ENCODE data around the gene HDGFL3. TPM values are rescaled to one million over a fixed set of nuclear protein-coding genes. Genes with fewer than 3 reads are reported as not detected.

HDGFL3 gene
- total and polyA plus RNA-seq, 10 of the 15 experiments (the other 5 are each of a cell fraction or from before 2014, with no cell fraction given), result 5.6 to 40.6 (median 15.8) TPM

DNA sequence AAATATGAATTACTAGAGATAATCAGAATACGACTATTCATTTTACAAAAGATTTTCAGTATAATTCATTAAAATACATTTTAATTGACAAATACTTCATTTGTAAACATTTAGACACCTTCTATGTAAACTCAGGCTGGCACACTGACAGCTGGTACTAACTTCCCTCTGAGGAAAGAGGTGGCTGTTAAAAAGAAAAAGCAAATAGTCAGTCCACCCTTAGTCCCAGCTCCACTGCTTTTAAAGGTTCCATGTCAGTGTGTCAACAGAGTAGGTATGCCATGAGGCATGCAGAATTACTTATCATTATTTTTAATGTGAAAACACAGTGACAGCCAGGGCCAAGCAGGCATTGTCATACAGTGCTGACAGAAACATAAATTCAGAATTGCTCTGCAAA lies 84.1 kb downstream of the HDGFL3 start (continued):
- TF ChIP-seq, protein P1, sequence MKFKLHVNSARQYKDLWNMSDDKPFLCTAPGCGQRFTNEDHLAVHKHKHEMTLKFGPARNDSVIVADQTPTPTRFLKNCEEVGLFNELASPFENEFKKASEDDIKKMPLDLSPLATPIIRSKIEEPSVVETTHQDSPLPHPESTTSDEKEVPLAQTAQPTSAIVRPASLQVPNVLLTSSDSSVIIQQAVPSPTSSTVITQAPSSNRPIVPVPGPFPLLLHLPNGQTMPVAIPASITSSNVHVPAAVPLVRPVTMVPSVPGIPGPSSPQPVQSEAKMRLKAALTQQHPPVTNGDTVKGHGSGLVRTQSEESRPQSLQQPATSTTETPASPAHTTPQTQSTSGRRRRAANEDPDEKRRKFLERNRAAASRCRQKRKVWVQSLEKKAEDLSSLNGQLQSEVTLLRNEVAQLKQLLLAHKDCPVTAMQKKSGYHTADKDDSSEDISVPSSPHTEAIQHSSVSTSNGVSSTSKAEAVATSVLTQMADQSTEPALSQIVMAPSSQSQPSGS (IDR thresholded peaks at IDR 0.05; ENCODE audit: low read length), result no peak
- TF ChIP-seq HCFC1 (IDR thresholded peaks at IDR 0.05; ENCODE audit: low read length) (no peak), YBX1 (IDR thresholded peaks at IDR 0.05) (no peak), CBX5 (IDR thresholded peaks at IDR 0.05; ENCODE audit: low read depth) (no peak), TCF3 (IDR thresholded peaks at IDR 0.05; ENCODE audit: borderline replicate concordance, insufficient read depth, low read depth, low read length) (no peak)

GRCh38 chr15:83119968-83120581 lies 87.5 kb downstream of the HDGFL3 start:
- ChIA-PET POLR2A (interaction anchor here (0.5 kb wide), 1 partner anchor 546 kb away, joined by 3 read pairs; no protein-coding TSS in a partner anchor), SMC1A (ENCODE audit: uncharacterized antibody, unreplicated experiment) (no interaction called here), CTCF (no interaction called here), RAD21 (ENCODE audit: unreplicated experiment) (no interaction called here)
- Histone ChIP-seq H2AFZ (ENCODE audit: control insufficient read depth, low read depth, low read length) (no peak overlapping the region), H3K9ac (ENCODE audit: control insufficient read depth, insufficient read depth, low read length) (no peak overlapping the region), H3K4me3 (no peak overlapping the region), H3K36me3 (ENCODE audit: control insufficient read depth in 2 of 2, insufficient read depth in 2 of 2, low read length in 1 of 2) (no peaks in the 10 kb centered on the region), H3K9me3 (replicated peaks; ENCODE audit: control insufficient read depth, insufficient read depth, low read length) (no peaks in the 10 kb centered on the region), H3K4me2 (ENCODE audit: control insufficient read depth, insufficient read depth) (no peak overlapping the region), H3K79me2 (ENCODE audit: control insufficient read depth, insufficient read depth, low read length) (no peaks in the 10 kb centered on the region), H3K27ac (ENCODE audit: control insufficient read depth, insufficient read depth) (no peak overlapping the region), H4K20me1 (ENCODE audit: control insufficient read depth, insufficient read depth) (no peaks in the 10 kb centered on the region), H3K27me3 (replicated peaks in 1 of 2; ENCODE audit: control insufficient read depth in 2 of 2, insufficient read depth in 2 of 2, low read length in 1 of 2) (no peaks in the 10 kb centered on the region), H3K4me1 (ENCODE audit: control insufficient read depth, insufficient read depth, low read length) (peaks cover 13% of the 10 kb centered on the region)
- ATAC-seq (no peak), FAIRE-seq (no peak), DNase-seq (ENCODE audit: low read depth, low spot score) (no peak)
- intact Hi-C loops (cut with micrococcal nuclease; ENCODE audit: unreplicated experiment) (loop anchor here (5.0 kb wide), 1 partner anchor 77 kb away; no protein-coding TSS in a partner anchor), in situ Hi-C loops (cut with MboI) (no loop called here)
- TF ChIP-seq, protein P2, sequence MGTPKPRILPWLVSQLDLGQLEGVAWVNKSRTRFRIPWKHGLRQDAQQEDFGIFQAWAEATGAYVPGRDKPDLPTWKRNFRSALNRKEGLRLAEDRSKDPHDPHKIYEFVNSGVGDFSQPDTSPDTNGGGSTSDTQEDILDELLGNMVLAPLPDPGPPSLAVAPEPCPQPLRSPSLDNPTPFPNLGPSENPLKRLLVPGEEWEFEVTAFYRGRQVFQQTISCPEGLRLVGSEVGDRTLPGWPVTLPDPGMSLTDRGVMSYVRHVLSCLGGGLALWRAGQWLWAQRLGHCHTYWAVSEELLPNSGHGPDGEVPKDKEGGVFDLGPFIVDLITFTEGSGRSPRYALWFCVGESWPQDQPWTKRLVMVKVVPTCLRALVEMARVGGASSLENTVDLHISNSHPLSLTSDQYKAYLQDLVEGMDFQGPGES (IDR thresholded peaks at IDR 0.05), result no peak
- no peak for TF ChIP-seq CREM (IDR thresholded peaks at IDR 0.05; ENCODE audit: low read depth)
- no peak for TF ChIP-seq E2F4 (IDR thresholded peaks at IDR 0.05; ENCODE audit: low read depth, low read length)
- no peak for TF ChIP-seq EP300 (IDR thresholded peaks at IDR 0.05; ENCODE audit: borderline replicate concordance in 1 of 2, control insufficient read depth in 1 of 2, low read depth in 2 of 2, low read length in 2 of 2)
- no peak for TF ChIP-seq PAX8 (IDR thresholded peaks at IDR 0.05)
- TF ChIP-seq ASH2L (IDR thresholded peaks at IDR 0.05; ENCODE audit: borderline replicate concordance, low read depth), result no peak
- TF ChIP-seq DPF2 (IDR thresholded peaks at IDR 0.05), result no peak
- TF ChIP-seq, protein P3, sequence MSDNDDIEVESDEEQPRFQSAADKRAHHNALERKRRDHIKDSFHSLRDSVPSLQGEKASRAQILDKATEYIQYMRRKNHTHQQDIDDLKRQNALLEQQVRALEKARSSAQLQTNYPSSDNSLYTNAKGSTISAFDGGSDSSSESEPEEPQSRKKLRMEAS (IDR thresholded peaks at IDR 0.05; ENCODE audit: low read depth, low read length), result no peak
- TF ChIP-seq NRF1 (conservative IDR thresholded peaks at IDR 0.05; ENCODE audit: low read depth, low read length), result no peak
- no peak for TF ChIP-seq MEF2B (IDR thresholded peaks at IDR 0.05; ENCODE audit: partially characterized antibody, poor library complexity, severe bottlenecking)
- 80% methylated on average over 9 of the region's 9 CpGs for WGBS (ENCODE audit: insufficient coverage, insufficient replicate concordance, low lambda C conversion rate, missing lambda C conversion rate)
- no TSS peak for BruUV-seq (replicated peaks)
